Stimulated activated CD8-positive, alpha-beta memory T cell treated with anti-CD3 and anti-CD28 coated beads, Interleukin-15, amount 100 ng/mL, for 24 hours (primary cell): ENCODE data around the gene WFIKKN2.
"Not testable (repeated sequence)": the region's sequence is repeated elsewhere in the genome, so short reads cannot be mapped to it uniquely, and the experiment has no call there.

ENCODE experiments used
- DNase-seq: peaks from one replicate; pipeline ENCODE4 v3.0.0-alpha.2; 2020; ENCODE audit warnings: low read depth

Gene WFIKKN2, protein sequence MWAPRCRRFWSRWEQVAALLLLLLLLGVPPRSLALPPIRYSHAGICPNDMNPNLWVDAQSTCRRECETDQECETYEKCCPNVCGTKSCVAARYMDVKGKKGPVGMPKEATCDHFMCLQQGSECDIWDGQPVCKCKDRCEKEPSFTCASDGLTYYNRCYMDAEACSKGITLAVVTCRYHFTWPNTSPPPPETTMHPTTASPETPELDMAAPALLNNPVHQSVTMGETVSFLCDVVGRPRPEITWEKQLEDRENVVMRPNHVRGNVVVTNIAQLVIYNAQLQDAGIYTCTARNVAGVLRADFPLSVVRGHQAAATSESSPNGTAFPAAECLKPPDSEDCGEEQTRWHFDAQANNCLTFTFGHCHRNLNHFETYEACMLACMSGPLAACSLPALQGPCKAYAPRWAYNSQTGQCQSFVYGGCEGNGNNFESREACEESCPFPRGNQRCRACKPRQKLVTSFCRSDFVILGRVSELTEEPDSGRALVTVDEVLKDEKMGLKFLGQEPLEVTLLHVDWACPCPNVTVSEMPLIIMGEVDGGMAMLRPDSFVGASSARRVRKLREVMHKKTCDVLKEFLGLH

DNA sequence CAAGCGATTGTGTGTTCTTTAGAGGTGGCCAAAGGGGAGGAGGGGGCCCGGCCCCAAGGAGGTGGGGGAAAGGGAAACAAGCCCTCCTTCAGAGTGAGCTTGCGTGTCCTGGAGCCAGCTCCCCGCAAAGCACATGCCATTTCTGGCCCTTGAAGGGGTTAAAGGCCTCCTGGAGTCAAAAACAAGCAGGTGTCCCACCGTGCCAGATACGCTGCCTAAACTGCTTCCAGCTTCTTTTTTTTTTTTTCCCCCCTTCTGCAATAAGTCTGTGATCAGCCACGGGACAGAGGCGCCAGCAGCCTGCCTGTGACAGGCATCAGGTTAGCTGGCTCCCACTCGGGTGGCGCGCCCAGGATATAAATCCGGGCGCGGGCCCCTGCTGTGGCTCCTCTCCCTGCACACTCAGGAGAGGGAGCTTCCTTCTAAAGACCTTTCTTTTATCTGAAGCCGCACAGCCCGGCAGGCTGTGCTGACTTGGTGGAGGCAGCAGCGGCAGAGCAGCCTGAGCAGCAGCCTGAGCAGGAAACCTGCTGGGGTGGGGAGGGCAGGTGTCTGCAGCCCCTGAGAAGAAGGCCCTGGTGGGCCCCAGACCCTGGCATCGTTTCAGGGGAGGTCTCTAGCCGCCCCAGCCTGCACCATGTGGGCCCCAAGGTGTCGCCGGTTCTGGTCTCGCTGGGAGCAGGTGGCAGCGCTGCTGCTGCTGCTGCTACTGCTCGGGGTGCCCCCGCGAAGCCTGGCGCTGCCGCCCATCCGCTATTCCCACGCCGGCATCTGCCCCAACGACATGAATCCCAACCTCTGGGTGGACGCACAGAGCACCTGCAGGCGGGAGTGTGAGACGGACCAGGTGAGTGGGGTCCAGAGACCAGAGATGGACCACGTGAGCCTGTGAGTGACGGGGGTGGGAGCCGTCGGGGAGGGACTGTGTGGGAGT lies at the start of gene WFIKKN2:
Gene WFIKKN2 (plus strand): TSS at position 286 of the 934 bp plus-strand sequence. CDS start 352 bp downstream, at position 638.
- no peak for DNase-seq

DNA sequence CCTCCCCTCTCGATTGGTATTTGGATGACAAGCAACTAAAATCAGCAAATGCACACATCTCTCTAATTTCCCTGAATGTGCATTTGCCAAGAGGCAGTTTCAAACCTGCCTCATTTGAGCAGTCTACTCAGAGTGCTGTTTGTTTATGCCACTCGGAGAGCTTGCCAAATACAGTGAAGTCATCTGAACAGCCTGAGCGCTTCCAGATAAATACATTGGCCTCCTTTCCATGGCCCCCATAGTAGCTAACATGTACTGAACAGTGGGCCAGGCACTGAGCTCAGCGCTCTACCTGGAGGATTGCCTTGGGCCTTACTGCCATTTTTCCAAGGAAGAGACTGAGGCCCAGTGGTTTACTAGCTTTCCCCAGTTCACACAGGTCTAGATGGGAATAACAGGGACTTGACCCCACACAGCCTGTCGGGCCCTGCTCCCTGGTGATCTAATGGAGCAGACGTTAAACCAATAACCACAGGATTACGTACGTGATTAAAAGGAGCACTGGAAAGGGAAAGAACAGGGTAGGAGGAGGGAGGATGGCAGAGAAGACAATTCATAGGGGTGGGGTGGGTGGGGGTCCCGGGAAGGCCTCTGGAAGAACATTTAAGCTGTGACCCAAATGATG lies 49.3 kb upstream of the WFIKKN2 start:
- no peak for DNase-seq

DNA sequence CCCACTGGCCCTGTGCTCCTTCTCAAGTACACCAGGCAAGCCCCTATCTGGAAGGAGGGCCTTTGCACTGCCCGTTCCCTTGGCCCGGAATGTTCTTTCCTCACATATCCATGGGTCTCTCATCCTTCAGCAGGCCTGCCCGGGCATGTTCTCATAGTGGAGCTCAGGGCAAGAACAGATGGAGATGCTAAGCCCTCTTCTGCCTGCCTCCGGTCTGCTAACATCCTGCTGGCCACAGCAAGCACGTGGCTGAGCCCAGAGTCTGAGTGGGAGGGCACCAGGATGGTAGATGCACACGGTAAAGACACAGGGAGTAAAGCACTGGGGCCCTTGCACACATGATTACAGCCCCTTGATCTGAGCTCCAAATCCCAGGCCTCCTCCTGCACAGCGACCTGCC lies 48.3 kb upstream of the WFIKKN2 start:
- DNase-seq = no peak

DNA sequence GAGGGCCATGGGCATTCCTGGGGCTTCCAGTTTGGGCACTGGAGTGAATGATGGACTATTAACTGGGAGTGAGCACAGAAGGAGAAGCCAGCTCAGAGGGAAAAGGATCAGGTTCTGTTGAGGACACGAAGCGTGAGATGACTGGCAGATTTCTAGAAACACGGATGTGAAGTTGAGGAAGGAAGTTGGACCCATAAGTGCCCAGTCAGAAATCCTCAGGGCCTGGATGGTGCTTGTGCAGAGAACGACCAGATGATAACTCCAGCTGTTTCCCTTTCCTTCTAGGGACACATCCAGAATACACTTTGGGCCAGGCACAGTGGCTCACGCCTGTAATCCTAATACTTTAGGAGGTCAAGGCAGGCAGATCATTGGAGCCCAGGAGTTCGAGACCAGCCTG lies 44.8 kb upstream of the WFIKKN2 start:
- DNase-seq = no peak

DNA sequence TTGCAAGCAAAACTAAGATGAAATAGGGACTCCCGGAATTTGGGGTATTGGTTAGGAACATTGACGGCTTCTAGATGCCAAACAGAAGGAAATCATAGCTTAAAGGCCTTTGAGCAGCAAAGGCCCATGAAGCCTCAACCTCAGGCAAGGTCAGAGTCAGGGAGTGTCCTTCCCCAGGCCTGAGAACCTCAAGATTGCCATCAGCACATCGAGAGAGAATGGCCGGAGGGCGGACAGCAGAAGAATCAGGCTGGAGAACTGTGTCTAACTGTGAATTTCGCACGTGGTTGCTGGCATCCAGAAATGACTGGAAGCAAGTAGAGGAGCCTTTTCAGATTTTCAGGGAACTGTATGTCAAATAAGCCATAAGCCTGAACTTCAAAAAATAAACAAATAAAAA lies 43.3 kb upstream of the WFIKKN2 start:
- DNase-seq = no peak

DNA sequence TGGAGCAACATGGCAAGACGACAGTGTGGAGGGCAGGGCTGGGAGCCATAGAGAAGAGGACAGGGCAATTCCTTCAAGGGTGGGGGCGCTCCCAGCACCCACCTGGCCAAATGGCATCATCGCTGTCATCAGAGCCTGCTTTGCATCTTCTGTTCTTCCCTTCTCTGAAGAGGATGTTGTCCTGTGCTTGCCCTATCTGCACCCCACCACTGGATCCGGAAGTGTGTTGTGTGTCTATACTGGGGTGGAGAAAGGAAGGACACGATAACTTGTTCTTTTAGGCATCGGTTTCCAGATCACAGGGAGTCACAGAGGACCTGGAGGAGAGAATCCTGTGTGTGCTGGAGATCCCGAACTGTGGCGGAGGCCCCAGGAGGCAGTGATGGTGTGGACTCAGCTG lies 42.4 kb upstream of the WFIKKN2 start:
- no peak for DNase-seq

DNA sequence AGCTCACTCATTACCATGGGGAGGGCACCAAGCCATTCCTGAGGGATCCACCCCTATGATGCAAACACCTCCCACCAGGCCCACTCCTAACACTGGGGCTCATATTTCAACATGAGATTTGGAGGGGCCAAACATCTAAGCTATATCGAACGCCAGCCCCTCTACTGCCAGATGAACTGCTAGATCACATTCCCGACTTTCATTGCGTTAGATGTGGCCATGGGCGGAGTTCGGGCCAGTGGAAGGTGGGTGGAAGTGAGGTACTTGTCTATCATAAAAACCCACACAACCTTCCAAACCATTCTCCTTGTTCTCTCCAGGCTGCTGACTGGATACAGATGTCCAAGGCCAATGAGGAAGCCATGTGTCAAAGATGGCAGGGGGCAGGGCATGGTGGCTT lies 41.0 kb upstream of the WFIKKN2 start:
- no peak for DNase-seq

DNA sequence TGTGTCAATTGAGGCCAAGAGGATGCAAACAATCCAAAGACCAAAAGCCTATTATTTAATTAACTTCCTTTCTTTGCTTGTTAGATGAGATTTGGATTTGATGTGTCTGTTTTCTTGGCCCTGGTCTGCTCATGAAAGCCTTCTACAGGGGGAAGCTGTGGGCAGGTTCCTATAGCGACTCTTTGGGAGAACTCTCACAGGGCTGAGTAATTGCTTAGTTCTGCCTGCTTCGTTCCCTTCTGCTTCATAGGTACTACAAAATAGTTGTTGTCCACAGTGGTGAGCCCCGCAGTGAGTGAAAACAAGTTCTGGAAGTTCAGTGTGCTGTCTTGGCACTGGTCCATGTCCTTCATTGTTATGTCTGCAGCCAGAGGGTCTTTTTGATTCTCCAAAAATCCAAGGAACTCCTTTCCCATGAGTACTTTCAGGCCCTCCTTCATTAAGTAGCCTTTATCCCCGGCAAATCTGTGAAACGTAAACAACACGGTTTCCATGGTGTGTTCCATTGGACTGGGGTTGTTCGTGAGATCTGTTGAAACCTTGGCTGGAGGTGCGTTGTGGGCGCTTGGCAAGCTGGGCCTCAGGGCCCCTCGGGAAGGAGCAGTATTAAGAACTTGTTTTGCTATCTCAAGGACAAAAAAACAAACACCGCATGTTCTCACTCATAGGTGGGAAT lies 38.1 kb upstream of the WFIKKN2 start:
- no peak for DNase-seq

DNA sequence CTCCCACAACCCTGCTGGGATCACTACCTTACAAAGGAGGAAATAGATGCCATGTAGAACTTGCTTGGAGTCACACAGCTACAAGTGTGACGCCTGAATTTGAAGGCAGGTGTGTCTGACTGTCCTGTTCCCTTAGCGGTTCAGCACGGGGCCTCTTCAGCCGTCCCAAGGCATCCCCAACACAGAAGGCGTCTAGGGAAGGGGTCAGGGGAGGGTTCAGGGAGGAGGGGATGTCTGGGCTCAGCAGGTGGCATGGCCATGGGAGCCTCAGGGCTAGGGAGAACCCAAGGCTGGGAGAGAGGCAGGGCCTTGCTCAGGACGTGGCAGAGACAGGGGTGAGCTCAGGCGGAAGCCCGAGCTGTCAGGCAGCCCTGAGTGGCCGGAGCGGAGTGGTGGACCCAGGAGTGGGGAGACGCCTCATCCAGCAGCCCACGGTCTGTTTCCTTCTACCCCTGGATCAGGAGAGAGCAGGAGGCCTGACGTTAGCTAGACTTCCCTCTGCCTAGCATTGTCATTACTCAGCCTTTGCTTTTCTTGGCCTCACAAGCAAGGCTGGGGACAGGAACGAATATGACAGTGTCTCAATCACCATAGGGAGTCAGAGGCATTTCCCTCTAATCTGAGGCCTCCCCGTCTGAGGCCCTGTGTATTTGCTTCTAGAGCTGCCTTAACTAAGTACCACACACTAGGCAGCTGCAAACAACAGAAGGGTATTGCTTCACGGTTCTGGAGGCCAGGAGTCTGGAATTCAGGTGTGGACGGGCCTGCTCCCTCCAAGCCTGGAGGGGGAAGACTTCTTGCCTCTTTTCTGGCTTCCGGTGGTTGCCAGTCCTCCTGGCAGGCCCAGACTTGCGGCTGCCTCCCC lies 36.7 kb upstream of the WFIKKN2 start:
- no peak for DNase-seq

DNA sequence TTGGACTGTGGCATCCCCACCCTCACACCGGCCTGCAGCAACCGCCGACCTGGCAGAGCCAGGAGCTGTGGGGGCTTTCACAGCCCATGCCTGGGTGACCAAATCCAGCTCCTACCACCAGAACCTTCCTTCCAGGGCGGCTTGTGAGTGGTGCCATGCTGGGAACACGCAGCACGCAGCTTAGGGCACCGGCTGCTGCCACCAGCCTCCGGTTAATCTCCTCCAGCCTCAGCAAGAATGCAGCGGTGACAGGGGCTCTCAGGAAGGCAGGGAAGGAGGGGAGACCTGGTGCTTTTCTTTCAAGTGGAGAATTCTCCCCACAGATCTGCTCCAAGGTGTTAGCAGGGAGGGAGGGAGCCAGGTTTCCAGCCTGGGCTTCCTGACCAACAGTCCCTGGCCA lies 35.8 kb upstream of the WFIKKN2 start:
- DNase-seq = no peak

DNA sequence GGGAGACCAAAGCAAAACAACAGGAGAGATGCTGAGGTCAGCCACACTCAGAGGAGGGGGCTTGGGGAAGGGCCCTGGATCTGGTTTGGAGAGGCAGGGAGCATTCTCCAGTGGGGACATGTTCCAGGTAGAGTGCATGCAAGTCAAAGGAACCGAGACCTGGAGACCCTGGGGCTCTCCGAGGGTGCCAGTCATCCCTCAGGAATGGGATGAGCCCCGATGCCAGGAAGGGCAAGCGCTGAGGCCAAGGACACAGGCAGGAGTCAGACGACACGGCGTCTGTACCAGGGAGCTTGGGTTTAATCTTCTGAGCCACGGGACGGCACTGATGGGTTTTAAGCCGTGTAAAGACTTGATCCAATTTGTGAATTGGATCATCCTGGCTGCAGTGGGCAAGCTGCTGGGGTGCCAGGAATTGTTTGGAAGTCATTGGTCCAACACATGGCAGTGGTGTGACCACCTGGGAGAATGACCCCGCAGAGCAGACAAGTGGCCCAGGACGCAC lies 35.1 kb upstream of the WFIKKN2 start:
- DNase-seq = no peak

DNA sequence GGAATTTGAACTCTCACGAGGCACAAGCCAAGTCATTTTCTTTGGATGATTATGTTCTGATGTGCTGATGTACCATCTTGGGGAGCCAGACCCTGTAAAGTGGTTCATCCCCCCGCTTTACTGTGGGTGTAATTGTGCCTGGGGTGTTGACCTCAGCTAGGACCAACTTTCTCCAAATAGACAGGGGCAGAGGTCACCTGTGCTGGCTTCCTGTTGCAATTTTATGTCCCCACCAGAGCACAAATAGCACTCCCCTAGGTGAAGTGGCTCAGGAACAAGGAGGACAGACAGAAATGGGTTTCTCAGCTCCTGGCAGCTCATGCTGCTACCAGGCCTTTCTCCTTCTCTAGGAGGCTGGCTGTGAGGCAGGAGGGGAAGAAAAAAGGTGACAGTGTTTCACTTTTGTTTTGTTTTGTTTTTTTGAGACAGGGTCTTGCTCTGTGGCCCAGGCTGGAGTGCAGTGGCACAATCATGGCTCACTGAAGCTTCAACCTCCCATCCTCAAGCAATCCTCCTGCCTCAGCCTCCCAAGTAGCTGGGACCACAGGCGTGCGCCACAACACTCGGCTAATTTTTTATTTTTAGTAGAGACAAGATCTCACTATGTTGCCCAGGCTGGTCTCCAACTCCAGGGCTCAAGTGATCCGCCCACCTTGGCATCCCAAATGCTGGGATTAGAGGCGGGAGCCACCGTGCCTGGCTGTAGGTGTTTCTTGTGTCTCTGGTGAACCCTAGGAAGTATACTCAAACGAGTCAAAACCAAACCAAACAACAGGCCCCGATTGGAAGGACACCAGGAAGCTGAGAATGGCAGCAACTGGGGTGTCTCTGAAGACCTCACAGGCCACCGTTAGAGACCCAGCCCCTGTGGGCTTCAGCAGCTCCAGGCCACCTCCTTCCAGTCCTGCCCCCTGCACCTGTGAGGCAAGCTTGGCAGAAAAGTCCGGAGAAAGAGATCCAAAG lies 32.5 kb upstream of the WFIKKN2 start:
- no peak for DNase-seq

DNA sequence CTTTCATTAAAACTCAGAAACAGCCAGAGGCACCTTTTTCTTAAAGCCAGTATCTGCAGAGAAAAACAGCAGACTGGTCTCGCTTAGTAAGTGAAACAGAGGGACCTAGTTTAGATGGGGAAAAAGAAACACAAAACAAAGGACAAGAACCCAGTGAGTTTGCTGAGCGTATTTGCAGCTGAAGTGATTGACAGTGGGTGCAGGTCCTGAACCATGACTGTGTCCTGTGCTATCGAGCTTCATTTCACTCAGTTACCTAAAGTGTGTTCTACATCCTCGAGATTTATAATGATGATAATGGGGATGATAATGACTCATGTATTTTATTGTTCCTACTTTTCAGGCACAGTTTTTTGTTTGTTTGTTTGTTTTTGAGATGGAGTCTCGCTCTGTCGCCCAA lies 31.7 kb upstream of the WFIKKN2 start:
- no peak for DNase-seq

DNA sequence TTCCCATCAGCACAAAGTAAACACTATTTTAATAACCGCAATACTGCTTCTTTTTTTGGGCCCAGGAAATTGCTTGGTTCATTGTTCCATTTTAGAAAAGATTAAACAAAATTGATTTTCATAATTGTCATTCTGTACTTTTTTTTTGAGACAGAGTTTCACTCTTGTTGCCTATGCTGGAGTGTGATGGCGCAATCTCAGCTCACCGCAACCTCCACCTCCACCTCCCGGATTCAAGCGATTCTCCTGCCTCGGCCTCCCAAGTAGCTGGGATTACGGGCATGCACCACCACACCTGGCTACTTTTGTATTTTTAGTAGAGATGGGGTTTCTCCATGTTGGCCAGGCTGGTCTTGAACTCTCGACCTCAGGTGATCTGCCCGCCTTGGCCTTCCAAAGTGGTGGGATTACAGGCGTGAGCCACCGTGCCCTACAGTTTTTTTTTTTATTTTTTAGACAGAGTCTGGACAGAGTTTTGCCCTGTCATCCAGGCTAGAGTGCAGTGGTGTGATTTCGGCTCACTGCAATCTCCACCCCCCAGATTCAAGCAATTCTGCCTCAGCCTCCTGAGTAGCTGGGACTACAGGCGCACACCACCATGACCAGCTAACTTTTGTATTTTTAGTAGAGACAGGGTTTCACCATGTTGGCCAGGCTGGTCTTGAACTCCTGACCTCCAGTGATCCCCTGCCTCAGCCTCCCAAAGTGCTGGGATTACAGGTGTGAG lies 30.5 kb upstream of the WFIKKN2 start:
- not testable (repeated sequence) for DNase-seq

DNA sequence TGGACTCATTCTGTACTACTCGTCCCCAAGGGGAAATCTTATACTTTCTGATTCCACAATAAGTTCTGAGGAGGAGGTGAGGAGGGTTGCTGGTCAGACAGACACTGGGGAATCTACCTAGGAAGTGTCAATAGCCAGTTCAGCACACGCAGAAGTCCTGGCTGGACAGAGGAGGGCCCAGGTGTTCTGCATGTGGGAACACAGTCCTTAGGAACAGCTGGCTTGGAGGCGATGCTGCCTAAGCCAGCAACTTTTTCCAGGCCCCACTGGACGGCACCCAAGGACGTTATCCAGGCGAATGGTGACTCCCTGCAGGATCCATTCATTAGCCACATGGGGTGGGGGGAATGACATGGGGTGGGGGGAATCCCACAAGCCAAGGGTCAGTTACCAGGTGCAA lies 29.9 kb upstream of the WFIKKN2 start:
- no peak for DNase-seq

DNA sequence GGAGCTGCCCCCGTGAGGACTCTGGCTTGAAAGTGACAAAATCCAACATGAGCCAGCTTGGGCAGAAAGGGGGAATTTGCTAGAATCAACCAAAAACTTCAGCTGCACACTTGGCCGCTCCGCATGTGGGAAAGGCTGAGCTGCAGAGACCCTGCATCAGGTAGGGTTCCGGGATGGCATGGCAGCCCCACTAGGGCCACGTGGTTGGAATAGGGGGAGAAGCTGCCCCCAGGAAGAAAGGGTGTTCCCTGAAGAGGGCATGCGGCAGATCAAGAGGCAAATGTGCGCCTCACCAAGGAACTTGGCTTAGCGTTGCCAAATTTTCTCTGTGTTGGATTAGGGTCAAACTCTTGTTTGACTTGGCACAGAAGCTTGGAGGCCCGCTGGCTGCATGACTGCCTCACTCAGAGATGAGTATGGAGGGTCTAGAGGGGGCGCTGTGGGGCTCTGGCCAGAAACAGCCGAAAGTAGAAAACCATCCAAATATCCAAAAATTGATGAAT lies 29.2 kb upstream of the WFIKKN2 start:
- DNase-seq = no peak

DNA sequence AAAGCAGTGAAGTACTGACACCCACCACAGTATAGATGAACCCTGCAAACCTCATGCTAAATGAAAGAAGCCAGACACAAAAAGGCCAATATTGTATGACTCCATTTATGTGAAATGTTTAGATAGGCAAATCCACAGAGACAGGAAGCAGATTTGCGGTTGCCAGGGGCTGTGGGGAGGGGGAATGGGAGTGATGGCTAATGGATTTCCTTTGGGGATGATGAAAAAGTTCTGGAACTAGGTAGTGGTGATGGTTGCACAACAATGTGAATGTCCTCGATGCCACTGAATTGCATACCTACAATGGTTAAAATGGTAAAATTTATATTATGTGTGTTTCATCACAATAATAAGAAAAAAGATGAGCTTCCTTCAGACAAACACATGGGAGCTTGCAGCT lies 28.4 kb upstream of the WFIKKN2 start:
- no peak for DNase-seq

DNA sequence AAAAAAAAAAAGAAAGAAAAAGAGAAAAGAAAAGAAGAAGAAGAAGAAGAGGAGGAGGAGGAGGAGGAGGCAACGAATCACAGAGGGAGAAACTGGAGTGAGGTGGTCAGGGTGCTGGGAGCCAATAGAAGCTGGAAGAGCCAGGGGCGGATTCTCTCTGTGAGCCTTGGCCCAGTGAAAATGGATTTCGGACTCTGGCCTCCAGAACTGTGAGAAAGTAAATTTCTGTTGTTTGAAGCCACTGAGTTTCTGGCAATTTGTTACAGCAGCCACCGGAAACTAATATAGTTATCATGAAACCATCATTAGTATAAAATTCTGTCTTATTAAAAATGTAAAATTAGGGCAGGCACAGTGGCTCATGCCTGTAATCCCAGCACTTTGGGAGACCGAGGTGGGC lies 27.7 kb upstream of the WFIKKN2 start:
- no peak for DNase-seq
